Ascending aorta (tissue), 2 donors: ENCODE results near the gene ENPP7. TPM values are rescaled to one million over a fixed set of nuclear protein-coding genes. Genes with fewer than 3 reads are reported as not detected.

ENCODE experiments used
- DNase-seq, 2 donors: peaks; one replicate each; pipeline ENCODE4 v3.0.0-alpha.2; 2019; ENCODE audit warnings: low spot score in 2 of 2
- H3K27ac ChIP-seq, 2 donors: fragments of 200-600 bp; sonication (generic); one replicate each; pipeline ENCODE4 v1.5.1; 2016 to 2017; ENCODE audit warnings: mild to moderate bottlenecking in 1 of 2
- H3K27me3 ChIP-seq: fragments of 200-600 bp; sonication (generic); one replicate; pipeline ENCODE4 v1.5.1; 2017
- H3K36me3 ChIP-seq, 2 donors: fragments of 200-600 bp; sonication (generic); one replicate each; pipeline ENCODE4 v1.5.1; 2016
- H3K4me1 ChIP-seq, 2 donors: fragments of 200-600 bp; sonication (generic); one replicate each; pipeline ENCODE4 v1.5.1; 2016 to 2017; ENCODE audit warnings: mild to moderate bottlenecking in 1 of 2
- H3K4me3 ChIP-seq, 2 donors: fragments of 200-600 bp; sonication (generic); one replicate each; pipeline ENCODE4 v1.5.1; 2016 to 2017; ENCODE audit warnings: mild to moderate bottlenecking in 1 of 2
- H3K9me3 ChIP-seq, 2 donors: fragments of 200-600 bp; sonication (generic); one replicate each; pipeline ENCODE4 v1.5.1; 2016
- intact Hi-C: fragments of 100-400 bp; cut with DNase I; formaldehyde crosslinking; loops from one replicate; pipeline ENCODE4 v1.15.1; 2023
- total RNA-seq: library from RNA; depleted of rRNA; stranded (reverse); fragments of >200 nt; gene quantifications from one replicate; pipeline ENCODE4 v1.1.0, GENCODE V29; 2016
- TF ChIP-seq, protein P1 (sequence below), 3 experiments: fragments of 200-600 bp in 2 of 3; fragments of 450-650 bp in 1 of 3; sonication (generic) in 2 of 3; IDR thresholded peaks; one replicate each; pipeline ENCODE4 v1.5.1; 2016 to 2019; ENCODE audit warnings: antibody characterized with exemption in 3 of 3, mild to moderate bottlenecking in 1 of 3, moderate library complexity in 1 of 3

Gene ENPP7
- total RNA-seq, 1 donor from 2014 or later, result 2.2 TPM

DNA sequence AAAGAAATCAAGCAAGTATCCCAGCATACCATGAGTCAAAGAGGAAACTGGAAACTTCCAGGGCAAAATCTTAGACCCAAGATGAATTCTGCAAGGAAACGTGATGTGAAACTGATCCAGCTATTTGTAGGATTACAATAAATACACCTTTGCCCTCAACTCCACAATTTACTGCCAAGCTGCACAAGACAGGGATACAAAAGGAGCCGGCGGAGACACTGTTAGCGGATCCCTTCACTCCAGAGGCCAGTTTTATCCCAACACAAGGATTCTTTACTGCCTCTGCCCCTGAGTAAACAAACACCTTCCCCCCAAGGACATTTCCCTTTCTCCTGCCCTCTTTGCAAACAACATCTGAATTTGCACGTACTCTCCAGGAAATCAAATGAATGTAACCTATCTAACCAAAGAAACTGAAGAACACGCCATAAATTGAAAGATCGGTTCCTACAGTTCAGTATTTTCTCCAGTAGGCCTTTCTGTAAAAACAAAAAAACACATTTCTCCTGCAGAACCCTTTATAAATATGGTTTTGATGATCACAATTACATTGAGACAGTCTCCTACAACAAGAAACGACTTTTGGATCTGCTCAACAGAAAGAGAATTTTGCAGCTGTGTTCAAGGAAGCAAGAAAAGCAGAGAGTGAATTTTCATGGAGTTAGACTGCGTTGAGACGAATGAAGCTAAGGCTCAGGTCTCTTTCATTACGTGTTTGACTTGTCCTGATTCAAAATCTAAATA, 45.8 kb downstream of the ENPP7 start:
- peaks cover 22% of the 10 kb centered on the region for H3K27me3 ChIP-seq
- intact Hi-C loops, result loop anchor here (5.0 kb wide), 1 partner anchor 66 kb away; no protein-coding TSS in a partner anchor
- H3K9me3 ChIP-seq, result no peaks in the 10 kb centered on the region
- H3K27ac ChIP-seq, result no peak overlapping the region
- H3K36me3 ChIP-seq, result no peaks in the 10 kb centered on the region
- no peak for DNase-seq
- H3K4me3 ChIP-seq, result no peak overlapping the region
- peaks cover 5 to 7% of the 10 kb centered on the region in 2 donors for H3K4me1 ChIP-seq
- TF ChIP-seq, protein P1, sequence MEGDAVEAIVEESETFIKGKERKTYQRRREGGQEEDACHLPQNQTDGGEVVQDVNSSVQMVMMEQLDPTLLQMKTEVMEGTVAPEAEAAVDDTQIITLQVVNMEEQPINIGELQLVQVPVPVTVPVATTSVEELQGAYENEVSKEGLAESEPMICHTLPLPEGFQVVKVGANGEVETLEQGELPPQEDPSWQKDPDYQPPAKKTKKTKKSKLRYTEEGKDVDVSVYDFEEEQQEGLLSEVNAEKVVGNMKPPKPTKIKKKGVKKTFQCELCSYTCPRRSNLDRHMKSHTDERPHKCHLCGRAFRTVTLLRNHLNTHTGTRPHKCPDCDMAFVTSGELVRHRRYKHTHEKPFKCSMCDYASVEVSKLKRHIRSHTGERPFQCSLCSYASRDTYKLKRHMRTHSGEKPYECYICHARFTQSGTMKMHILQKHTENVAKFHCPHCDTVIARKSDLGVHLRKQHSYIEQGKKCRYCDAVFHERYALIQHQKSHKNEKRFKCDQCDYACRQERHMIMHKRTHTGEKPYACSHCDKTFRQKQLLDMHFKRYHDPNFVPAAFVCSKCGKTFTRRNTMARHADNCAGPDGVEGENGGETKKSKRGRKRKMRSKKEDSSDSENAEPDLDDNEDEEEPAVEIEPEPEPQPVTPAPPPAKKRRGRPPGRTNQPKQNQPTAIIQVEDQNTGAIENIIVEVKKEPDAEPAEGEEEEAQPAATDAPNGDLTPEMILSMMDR (IDR thresholded peaks at IDR 0.05), result no peak

DNA sequence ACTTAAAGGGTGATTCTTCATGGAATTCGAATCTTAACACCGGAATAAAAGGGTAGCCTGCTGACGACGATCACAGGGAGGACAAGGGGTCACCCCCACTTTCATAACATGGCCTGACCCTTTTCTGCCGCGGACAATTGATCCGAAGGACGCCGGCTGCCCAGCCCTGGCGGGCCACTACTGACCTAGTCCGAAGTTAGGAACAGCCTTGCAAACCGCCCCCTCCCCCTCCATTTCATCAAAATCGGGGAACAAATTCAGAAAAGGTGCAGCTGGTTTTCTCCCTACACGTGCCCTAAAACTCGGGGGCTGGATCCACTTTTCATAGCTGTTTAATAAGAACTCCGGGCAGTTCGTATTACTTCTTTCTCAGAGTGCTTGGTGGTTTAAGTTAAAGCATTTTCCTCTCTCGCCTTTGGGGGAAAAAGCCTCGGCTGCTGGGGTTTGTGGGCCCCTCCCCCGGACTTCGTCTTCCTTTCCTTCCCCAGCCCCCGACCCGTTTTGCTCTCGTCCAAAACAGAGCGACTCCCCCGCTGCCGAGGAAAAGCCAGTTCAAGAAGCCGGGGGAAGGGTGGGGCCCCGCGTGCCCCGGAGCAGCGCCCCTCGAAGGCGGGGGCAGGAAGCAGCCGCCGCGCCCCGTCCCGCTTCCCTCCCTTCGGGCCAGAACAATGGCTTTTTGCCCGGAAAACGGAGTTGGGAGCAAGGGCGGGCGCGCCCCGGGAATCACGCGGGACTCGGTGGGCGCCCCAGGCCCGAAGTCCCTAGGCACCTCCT, 46.6 kb downstream of the ENPP7 start:
- DNase-seq, result no peak
- Histone ChIP-seq H3K4me3 (peak overlapping the region; percentile 28 to 60), H3K36me3 (no peaks in the 10 kb centered on the region), H3K4me1 (peaks cover 5 to 7% of the 10 kb centered on the region in 2 donors), H3K27ac (no peak overlapping the region), H3K9me3 (no peaks in the 10 kb centered on the region), H3K27me3 (peaks cover 22% of the 10 kb centered on the region)
- intact Hi-C loops, result loop anchor here (5.0 kb wide), 1 partner anchor 65 kb away; no protein-coding TSS in a partner anchor
- TF ChIP-seq, protein P1 (IDR thresholded peaks at IDR 0.05), result peak in 1 of 3 experiments; percentile 20

DNA sequence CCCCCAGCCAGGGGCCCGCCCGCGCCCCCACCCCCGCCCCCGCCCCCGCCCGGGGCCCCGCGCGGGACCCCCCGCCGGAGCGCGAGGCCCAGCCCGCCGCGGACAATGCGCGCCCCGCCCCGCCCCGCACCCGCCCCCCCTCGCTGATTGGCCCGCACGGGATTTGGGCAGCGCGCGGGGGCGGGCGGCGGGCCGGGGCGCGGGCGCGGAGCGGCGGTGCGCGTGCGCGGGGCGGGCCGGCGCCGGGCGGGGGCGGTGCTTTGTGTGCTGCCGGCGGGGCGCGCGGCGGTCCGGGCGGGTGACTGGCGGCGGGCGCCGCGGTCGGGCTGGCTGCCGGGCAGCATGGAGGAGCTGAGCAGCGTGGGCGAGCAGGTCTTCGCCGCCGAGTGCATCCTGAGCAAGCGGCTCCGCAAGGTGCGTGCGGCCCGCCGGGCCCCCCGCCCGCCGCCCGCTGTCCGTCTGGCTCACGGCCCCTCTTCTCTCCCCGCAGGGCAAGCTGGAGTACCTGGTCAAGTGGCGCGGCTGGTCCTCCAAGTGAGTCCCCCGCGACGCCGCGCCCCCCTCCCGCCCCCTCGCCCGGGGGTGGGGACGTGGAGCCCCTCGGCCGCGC, 47.3 kb downstream of the ENPP7 start, which contains the start of gene CBX2:
TSS of gene CBX2 (plus strand) at position 255 of the 610 bp plus-strand sequence. CDS start at position 343, 88 bp downstream.
- TF ChIP-seq, protein P1 (IDR thresholded peaks at IDR 0.05), result no peak
- intact Hi-C loops, result loop anchor here (2.0 to 5.0 kb wide), 2 partner anchors 19 to 64 kb away; partner anchors contain the start of gene CBX8
- peaks cover 17% of the 10 kb centered on the region for H3K27me3 ChIP-seq
- H3K4me3 ChIP-seq, result peak within 1 kb of the TSS; percentile 70 to 72
- H3K9me3 ChIP-seq, result no peaks in the 10 kb centered on the region
- no peaks in the 10 kb centered on the region for H3K36me3 ChIP-seq
- DNase-seq, result peak in 1 of 2 donors; percentile 80
- no peak within 1 kb of the TSS for H3K27ac ChIP-seq
- peaks cover 5 to 7% of the 10 kb centered on the region in 2 donors for H3K4me1 ChIP-seq

DNA sequence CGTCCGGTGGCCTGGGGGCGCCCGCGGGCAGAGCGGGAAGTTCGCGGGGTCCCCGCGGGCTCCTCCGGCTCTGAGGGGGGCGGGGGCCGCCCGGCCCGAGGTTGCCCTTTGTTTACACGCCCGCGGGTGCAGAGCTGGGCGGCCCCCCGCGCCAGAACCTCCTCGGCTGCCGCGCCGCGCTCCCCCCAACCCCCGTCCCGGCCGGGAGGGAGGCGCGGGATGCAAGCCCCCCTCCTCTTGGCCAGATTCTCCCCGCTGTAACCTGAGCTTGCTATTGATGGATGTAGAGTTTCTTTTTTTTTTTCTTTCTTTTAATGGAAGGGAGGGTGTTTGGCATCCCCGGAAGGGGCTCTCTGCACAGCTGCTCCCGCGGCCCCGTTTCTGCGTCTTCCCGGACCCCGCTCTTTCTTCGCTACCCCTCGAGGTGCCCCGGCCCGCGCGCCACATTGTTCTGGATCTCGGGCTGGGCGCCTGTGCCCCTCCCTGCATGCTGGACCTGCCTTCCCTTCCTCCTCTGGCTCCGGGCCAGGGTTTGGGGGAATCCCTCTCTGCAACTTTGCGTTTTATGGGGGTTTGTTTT, 47.9 kb downstream of the ENPP7 start:
- intact Hi-C loops, result loop anchor here (2.0 to 5.0 kb wide), 2 partner anchors 18 to 64 kb away; partner anchors contain the start of gene CBX8
- peaks cover 17% of the 10 kb centered on the region for H3K27me3 ChIP-seq
- peaks cover 5 to 7% of the 10 kb centered on the region in 2 donors for H3K4me1 ChIP-seq
- TF ChIP-seq, protein P1 (IDR thresholded peaks at IDR 0.05), result no peak
- peak overlapping the region; percentile 70 to 72 for H3K4me3 ChIP-seq
- no peak for DNase-seq
- H3K27ac ChIP-seq, result no peak overlapping the region
- H3K36me3 ChIP-seq, result no peaks in the 10 kb centered on the region
- no peaks in the 10 kb centered on the region for H3K9me3 ChIP-seq

DNA sequence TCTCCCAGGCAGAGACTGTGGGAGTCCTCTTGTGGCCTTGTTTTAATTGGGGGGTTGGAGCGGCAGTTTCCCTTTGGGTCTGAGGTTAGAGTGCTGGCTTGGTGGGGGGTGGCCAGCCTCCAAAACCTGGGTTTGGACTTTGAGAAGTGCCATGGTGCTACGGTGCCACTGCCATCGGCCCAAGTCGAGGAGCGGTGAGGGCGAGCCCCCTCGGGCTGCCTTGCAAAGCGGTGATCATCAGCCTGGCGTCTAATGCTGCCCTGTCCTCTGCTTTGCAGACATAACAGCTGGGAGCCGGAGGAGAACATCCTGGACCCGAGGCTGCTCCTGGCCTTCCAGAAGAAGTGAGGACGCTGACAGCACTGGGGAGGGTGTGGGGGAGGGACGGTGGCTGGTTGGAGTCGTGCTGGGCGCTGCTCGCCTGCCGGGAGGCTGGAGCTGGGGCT, 48.4 kb downstream of the ENPP7 start:
- Histone ChIP-seq H3K36me3 (no peaks in the 10 kb centered on the region), H3K27ac (no peak overlapping the region), H3K9me3 (no peaks in the 10 kb centered on the region), H3K4me3 (no peak overlapping the region), H3K27me3 (peaks cover 17% of the 10 kb centered on the region), H3K4me1 (peaks cover 5 to 7% of the 10 kb centered on the region in 2 donors)
- intact Hi-C loops, result loop anchor here (2.0 to 5.0 kb wide), 2 partner anchors 18 to 63 kb away; partner anchors contain the start of gene CBX8
- no peak for DNase-seq
- TF ChIP-seq, protein P1 (IDR thresholded peaks at IDR 0.05), result no peak
